Measurements from ENCODE around the gene DUSP10.

DNA sequence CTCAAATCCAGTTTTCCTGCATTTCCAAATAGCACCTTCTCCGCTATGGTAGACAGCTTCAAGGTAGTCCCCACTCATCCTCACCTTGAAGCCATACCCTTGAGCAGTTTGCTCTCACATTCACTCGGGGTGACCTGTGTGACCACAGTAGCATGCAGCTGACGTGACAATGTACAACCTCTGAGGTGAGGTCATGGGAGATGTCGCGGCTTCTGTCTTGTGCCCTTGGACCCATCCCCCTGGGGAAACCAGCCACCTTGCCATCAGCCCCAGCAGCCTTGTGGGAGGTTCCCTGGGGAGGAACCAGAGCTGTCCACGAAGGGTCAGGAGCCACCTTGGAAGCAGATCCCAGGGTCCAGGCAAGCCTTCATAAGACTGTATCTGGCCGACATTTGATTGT lies 38.3 kb upstream of the DUSP10 start:
- TF ChIP-seq, protein P1, sequence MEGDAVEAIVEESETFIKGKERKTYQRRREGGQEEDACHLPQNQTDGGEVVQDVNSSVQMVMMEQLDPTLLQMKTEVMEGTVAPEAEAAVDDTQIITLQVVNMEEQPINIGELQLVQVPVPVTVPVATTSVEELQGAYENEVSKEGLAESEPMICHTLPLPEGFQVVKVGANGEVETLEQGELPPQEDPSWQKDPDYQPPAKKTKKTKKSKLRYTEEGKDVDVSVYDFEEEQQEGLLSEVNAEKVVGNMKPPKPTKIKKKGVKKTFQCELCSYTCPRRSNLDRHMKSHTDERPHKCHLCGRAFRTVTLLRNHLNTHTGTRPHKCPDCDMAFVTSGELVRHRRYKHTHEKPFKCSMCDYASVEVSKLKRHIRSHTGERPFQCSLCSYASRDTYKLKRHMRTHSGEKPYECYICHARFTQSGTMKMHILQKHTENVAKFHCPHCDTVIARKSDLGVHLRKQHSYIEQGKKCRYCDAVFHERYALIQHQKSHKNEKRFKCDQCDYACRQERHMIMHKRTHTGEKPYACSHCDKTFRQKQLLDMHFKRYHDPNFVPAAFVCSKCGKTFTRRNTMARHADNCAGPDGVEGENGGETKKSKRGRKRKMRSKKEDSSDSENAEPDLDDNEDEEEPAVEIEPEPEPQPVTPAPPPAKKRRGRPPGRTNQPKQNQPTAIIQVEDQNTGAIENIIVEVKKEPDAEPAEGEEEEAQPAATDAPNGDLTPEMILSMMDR (IDR thresholded peaks at IDR 0.05), result no peak
- TF ChIP-seq POLR2A (IDR thresholded peaks at IDR 0.05), result no peak
